Measurements from ENCODE around the gene PRKCQ.
A peak's percentile ranks its signal among the peaks of the same experiment; 100 is the strongest.

PRKCQ gene

DNA sequence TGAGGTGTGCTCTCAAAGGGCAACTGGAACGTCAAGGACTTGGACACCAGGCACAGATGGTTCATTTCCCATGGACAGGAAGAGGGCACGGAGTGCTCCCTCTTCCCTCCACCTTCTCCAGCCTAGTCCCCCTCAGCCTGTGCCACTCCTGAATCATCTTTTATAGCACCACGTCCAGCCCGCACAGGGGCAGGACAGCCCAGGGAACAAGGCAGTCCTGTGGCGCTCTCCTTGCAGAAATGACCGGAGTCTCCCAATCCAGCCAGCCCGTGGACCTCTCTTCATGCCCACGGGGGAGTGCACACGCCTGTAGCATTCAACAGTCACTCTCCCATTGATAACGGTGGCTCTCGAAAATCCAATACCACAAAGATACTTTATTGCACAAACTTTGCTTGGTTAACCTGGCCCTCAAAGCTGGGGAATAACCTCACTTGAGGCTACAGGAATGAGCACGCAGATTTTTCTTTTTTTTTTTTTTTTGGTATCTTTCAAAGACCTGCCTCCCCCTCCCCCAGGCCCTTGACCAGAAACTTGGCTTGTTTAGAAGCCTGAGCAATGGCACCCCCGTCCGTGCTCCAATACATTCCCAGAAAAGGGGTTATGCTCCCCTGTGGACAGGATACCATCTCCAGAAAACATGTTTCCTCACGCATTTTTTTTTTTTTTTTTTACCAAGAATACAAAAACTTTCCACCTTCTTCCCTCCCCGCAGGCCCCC is 733 bp downstream of the PRKCQ start:
- peak overlapping the region; percentile 44 for H3K4me3 ChIP-seq (ENCODE audit: low read depth, low read length)
- H3K36me3 ChIP-seq, result no peaks in the 10 kb centered on the region
- TF ChIP-seq, protein P1, sequence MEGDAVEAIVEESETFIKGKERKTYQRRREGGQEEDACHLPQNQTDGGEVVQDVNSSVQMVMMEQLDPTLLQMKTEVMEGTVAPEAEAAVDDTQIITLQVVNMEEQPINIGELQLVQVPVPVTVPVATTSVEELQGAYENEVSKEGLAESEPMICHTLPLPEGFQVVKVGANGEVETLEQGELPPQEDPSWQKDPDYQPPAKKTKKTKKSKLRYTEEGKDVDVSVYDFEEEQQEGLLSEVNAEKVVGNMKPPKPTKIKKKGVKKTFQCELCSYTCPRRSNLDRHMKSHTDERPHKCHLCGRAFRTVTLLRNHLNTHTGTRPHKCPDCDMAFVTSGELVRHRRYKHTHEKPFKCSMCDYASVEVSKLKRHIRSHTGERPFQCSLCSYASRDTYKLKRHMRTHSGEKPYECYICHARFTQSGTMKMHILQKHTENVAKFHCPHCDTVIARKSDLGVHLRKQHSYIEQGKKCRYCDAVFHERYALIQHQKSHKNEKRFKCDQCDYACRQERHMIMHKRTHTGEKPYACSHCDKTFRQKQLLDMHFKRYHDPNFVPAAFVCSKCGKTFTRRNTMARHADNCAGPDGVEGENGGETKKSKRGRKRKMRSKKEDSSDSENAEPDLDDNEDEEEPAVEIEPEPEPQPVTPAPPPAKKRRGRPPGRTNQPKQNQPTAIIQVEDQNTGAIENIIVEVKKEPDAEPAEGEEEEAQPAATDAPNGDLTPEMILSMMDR (IDR thresholded peaks at IDR 0.05; ENCODE audit: low read depth, low read length), result no peak
- DNase-seq, result no peak
- H3K9me3 ChIP-seq, result no peaks in the 10 kb centered on the region
- peaks cover 40% of the 10 kb centered on the region for H3K27me3 ChIP-seq
- no peaks in the 10 kb centered on the region for H3K4me1 ChIP-seq

DNA sequence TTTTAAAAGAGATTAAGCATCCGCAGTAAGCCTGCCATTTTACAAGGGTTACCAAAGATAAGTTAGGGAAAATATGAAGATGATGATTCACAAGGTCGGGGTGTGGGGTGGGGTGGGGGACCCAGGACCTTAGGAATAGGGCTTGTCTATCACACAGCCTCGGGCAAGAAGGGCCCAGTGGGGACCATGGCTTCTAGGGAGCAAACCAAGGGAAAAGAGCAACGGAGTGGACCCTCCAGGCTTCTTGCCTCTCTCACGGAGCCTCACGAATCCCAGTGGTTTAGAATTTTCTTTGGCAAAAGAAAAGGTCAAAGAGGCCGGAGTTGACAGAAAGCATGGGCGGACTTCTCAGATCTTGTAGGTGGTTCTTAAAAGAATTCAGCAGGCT is 1.3 kb downstream of the PRKCQ start:
- H3K27me3 ChIP-seq, result peaks cover 40% of the 10 kb centered on the region
- H3K4me1 ChIP-seq, result no peaks in the 10 kb centered on the region
- no peaks in the 10 kb centered on the region for H3K9me3 ChIP-seq
- DNase-seq, result no peak
- TF ChIP-seq, protein P1 (IDR thresholded peaks at IDR 0.05; ENCODE audit: low read depth, low read length), result no peak
- no peak overlapping the region for H3K4me3 ChIP-seq (ENCODE audit: low read depth, low read length)
- no peaks in the 10 kb centered on the region for H3K36me3 ChIP-seq

DNA sequence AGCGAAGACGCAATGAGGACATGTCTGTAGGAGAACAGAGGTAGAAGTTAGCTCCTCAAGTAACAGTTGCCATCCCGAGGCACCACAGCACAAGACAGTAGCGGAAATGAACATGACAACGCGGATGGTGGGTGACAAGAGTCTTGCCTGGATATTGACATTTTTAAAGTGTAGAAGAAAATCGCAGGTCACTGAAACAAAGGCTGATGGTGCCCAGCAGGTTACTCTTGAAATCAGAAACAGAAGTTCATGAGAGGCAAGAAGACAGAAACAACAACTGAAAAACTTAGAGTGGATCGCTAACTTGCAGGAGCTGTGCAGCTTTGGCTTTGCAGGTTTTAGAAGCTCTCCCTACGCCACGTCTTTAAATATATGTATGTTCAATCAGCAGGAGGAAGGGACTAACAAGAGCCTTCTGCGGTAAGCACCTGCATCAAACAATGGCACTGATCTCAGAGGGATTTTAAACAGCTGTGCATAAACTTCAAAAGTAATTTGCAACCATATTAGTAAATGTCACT is 1.8 kb downstream of the PRKCQ start:
- no peaks in the 10 kb centered on the region for H3K9me3 ChIP-seq
- TF ChIP-seq, protein P1 (IDR thresholded peaks at IDR 0.05; ENCODE audit: low read depth, low read length), result no peak
- no peaks in the 10 kb centered on the region for H3K4me1 ChIP-seq
- DNase-seq, result no peak
- H3K36me3 ChIP-seq, result no peaks in the 10 kb centered on the region
- H3K27me3 ChIP-seq, result peaks cover 40% of the 10 kb centered on the region
- H3K4me3 ChIP-seq (ENCODE audit: low read depth, low read length), result no peak overlapping the region

DNA sequence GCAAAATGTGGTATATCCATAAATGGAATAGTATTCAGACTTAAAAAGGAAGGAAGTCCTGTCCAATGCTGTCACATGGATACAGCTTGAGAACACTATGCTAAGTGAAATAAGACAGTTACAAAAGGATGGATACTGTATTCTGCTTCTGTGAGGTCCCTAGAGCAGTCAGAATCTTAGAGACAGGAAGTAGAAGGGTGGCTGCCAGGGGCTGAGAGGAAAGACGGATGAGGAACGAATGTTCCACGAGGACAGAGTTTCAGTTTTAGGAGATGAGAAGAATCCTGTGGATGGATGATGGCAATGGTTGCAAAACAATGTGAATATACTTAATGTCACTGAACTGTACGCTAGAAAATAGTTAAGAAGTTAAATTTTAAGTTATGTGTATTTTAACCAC is 3.8 kb downstream of the PRKCQ start:
- Histone ChIP-seq H3K4me1 (no peaks in the 10 kb centered on the region), H3K36me3 (no peaks in the 10 kb centered on the region), H3K27me3 (peaks cover 40% of the 10 kb centered on the region), H3K9me3 (no peaks in the 10 kb centered on the region), H3K4me3 (ENCODE audit: low read depth, low read length) (no peak overlapping the region)
- TF ChIP-seq, protein P1 (IDR thresholded peaks at IDR 0.05; ENCODE audit: low read depth, low read length), result no peak
- no peak for DNase-seq

DNA sequence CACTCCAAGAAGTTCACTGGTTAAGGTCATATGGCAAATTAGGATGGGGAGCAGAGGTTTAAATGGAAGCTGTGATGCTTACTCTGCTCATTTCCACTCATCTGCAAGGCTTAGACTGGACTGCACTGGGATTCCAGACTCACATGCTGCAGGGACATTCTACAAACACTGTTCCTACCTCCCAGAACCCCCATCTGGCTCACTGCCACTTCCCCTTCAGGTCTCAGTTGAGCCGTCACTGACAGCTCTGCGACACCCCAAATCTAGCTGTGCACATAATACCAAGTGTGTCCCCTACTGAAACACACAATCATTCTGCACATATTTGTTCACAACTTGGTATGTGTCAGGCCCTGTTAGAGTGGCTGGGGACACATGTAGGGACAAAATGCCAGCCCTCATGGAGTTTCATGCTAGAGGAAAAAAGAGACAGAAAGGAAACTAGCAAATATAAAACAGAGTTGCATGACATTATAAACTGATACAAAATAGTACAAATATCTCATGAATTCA is 5.4 kb downstream of the PRKCQ start:
- no peak for DNase-seq
- Histone ChIP-seq H3K36me3 (no peaks in the 10 kb centered on the region), H3K4me1 (no peaks in the 10 kb centered on the region), H3K4me3 (ENCODE audit: low read depth, low read length) (no peak overlapping the region), H3K27me3 (peaks cover 25% of the 10 kb centered on the region), H3K9me3 (no peaks in the 10 kb centered on the region)
- TF ChIP-seq, protein P1 (IDR thresholded peaks at IDR 0.05; ENCODE audit: low read depth, low read length), result no peak

DNA sequence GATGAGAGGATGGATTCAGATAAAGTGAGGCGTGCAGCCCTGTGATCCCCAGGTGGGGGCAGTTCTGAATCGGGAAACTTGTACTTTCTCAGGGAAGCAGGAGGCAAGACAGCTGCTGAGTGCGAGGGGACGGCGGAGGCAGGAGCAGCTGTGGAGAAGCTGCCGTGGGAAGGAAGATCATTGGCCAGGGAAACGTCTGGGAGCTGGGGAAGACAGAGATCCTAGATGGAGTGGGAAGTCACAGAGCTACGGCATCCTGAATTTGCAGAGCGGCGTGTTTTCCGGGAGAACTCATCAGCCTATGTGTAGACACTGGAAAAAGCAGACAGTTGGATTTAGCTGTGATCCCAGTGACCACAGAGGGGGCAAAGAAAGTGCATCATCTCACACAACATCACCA is 9.2 kb downstream of the PRKCQ start:
- Histone ChIP-seq H3K4me1 (no peaks in the 10 kb centered on the region), H3K4me3 (ENCODE audit: low read depth, low read length) (no peak overlapping the region), H3K36me3 (no peaks in the 10 kb centered on the region), H3K27me3 (peaks cover 5% of the 10 kb centered on the region; the same call in 1 of the 2 replicates), H3K9me3 (no peaks in the 10 kb centered on the region)
- no peak for DNase-seq
- TF ChIP-seq, protein P1 (IDR thresholded peaks at IDR 0.05; ENCODE audit: low read depth, low read length), result no peak
